ENCODE data around the gene SLC2A6. TPM values are rescaled to one million over a fixed set of nuclear protein-coding genes. Genes with fewer than 3 reads are reported as not detected.

Gene SLC2A6
- polyA plus RNA-seq, 1 experiment, result 1.7 TPM

GRCh38 chr9:133511607-133512006 lies 32.7 kb upstream of the SLC2A6 start:
- Histone ChIP-seq H3K27ac (ENCODE audit: low read depth, low read length) (no peak overlapping the region), H3K9me3 (ENCODE audit: control insufficient read depth, insufficient read depth, low read length) (peaks cover 16% of the 10 kb centered on the region; the same call in 1 of the 2 replicates), H3K4me3 (ENCODE audit: low read depth, low read length) (no peak overlapping the region), H3K27me3 (ENCODE audit: control insufficient read depth, insufficient read depth, low read length) (peaks cover 44% of the 10 kb centered on the region)
- POLR2A ChIA-PET, result no interaction called here
- TF ChIP-seq, protein P1, sequence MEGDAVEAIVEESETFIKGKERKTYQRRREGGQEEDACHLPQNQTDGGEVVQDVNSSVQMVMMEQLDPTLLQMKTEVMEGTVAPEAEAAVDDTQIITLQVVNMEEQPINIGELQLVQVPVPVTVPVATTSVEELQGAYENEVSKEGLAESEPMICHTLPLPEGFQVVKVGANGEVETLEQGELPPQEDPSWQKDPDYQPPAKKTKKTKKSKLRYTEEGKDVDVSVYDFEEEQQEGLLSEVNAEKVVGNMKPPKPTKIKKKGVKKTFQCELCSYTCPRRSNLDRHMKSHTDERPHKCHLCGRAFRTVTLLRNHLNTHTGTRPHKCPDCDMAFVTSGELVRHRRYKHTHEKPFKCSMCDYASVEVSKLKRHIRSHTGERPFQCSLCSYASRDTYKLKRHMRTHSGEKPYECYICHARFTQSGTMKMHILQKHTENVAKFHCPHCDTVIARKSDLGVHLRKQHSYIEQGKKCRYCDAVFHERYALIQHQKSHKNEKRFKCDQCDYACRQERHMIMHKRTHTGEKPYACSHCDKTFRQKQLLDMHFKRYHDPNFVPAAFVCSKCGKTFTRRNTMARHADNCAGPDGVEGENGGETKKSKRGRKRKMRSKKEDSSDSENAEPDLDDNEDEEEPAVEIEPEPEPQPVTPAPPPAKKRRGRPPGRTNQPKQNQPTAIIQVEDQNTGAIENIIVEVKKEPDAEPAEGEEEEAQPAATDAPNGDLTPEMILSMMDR (IDR thresholded peaks at IDR 0.05; ENCODE audit: low read depth, low read length), result no peak
- CTCF ChIA-PET, result no interaction called here
- no peak for DNase-seq (ENCODE audit: low read depth, low spot score)

DNA sequence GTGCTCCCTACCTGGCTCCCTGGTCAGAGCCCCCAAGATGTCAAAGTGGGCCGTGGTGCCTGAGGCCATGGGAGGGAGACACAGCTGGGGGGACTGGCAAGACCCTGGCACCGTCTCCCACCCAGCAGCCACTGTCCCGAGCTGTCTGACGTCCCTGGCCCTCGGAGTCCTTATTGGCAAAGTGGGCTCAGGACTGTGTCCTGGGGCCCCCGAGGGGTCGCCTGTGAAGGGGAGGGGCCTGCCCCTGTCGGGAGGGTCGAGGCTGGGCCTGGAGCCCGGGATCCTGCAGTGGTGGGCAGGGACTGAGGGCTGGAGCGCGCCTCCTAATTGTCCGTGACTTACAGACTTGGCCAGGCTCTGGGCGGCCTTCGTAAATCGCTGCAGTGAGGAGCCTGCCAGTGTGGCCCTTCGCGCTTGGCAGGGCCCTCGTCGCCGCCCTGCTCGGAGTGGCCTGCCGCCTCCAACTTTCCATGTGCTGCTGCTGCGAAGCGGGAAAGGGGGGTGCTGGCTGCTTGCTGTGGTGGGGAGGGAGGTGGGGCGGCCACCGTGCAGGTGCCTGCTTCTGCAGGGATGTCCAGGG lies 32.1 kb upstream of the SLC2A6 start:
- TF ChIP-seq, protein P1 (IDR thresholded peaks at IDR 0.05; ENCODE audit: low read depth, low read length), result no peak
- ChIA-PET CTCF (no interaction called here), POLR2A (no interaction called here)
- peaks cover 40% of the 10 kb centered on the region for H3K27me3 ChIP-seq (ENCODE audit: control insufficient read depth, insufficient read depth, low read length)
- no peak overlapping the region for H3K27ac ChIP-seq (ENCODE audit: low read depth, low read length)
- peaks cover 16% of the 10 kb centered on the region; the same call in 1 of the 2 replicates for H3K9me3 ChIP-seq (ENCODE audit: control insufficient read depth, insufficient read depth, low read length)
- DNase-seq (ENCODE audit: low read depth, low spot score), result no peak
- no peak overlapping the region for H3K4me3 ChIP-seq (ENCODE audit: low read depth, low read length)

DNA sequence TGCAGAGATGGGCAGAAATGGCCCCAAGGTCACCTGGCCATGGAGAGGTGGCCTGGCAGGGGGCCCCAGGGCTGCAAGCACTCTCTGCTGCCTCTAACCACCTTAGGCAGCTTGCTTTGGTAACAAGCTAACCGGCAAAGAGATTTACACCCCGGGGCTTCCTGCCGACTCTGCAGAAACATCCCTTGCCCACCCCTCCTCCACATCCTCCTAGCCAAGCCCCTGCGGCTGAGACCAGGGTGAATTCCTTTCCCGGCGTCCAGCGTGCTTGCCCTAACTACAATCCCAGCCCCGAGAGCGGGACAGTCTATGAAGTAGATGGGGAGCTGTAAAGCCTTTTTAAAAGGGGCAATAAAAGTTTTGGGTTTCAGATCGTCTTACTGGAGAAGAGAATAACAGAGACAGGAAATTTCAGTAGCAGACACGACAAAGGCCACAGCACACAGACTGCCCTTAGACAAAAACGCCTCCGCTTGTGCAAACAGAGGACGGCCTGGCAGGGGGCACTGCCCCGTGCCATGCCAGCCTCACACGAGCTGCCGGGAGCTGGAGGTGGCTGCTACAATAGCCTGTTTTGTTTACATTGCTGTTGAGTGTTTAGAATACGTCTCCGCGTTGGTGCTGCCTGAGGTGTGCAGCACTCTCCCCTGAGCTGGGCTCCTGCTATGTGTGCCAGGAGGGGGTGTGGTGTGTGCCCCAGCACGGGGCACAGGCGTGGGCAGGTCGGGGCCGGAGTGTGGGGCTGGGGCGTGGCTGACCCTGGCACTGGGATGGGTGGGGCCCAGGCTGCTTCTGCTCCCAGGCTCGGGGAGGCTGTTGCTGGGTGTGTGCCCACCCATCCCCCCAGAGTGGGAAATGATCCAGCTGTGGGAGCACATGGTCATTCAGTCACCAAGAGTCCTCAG lies 30.5 kb upstream of the SLC2A6 start:
- Histone ChIP-seq H3K27me3 (ENCODE audit: control insufficient read depth, insufficient read depth, low read length) (peaks cover 25% of the 10 kb centered on the region), H3K27ac (ENCODE audit: low read depth, low read length) (no peak overlapping the region), H3K9me3 (ENCODE audit: control insufficient read depth, insufficient read depth, low read length) (peaks cover 16% of the 10 kb centered on the region; the same call in 1 of the 2 replicates), H3K4me3 (ENCODE audit: low read depth, low read length) (no peak overlapping the region)
- POLR2A ChIA-PET, result no interaction called here
- TF ChIP-seq, protein P1 (IDR thresholded peaks at IDR 0.05; ENCODE audit: low read depth, low read length), result no peak
- no peak for DNase-seq (ENCODE audit: low read depth, low spot score)
- CTCF ChIA-PET, result no interaction called here

DNA sequence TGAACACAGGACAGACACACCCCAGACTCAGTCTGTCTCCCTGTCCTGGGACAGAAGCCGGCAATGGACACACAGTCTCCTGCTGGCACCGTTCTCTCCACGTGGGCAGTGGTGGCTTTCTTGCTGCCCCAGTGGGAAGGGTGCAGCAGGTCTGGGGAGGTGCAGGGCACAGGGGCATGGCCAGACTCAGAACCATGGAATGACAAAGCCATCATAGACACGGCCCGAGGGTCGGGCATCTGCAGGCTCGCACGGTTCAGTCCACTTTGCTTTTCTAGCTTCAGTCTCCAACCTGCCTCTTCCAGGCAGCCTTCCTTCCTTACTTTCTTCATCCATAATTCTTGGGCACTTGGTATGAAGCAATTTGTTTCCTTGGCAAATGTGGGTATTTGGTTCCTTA lies 29.1 kb upstream of the SLC2A6 start:
- Histone ChIP-seq H3K9me3 (ENCODE audit: control insufficient read depth, insufficient read depth, low read length) (peaks cover 16% of the 10 kb centered on the region; the same call in 1 of the 2 replicates), H3K27ac (ENCODE audit: low read depth, low read length) (no peak overlapping the region), H3K27me3 (ENCODE audit: control insufficient read depth, insufficient read depth, low read length) (peaks cover 15% of the 10 kb centered on the region), H3K4me3 (ENCODE audit: low read depth, low read length) (no peak overlapping the region)
- ChIA-PET CTCF (no interaction called here), POLR2A (no interaction called here)
- DNase-seq (ENCODE audit: low read depth, low spot score), result no peak
- TF ChIP-seq, protein P1 (IDR thresholded peaks at IDR 0.05; ENCODE audit: low read depth, low read length), result no peak

Data from AG04450 (cell line).